GM19372 (cell line): ENCODE results near the gene ZNHIT2.

Experiments used
- ATAC-seq: cut with Tn5 transposase; IDR thresholded peaks from one replicate; pipeline ENCODE4 v1.9.1; 2021; ENCODE audit warnings: mild to moderate bottlenecking, low read depth, moderate library complexity; ENCODE audit not compliant: unreplicated experiment

The ZNHIT2 gene

GRCh38 chr11:65078786-65079342 lies 38.6 kb downstream of the ZNHIT2 start:
- ATAC-seq: no peak

- ATAC-seq: no peak
Observed at GRCh38 chr11:65078151-65078550, 39.4 kb downstream of the ZNHIT2 start.

GRCh38 chr11:65077451-65077850 lies 40.0 kb downstream of the ZNHIT2 start:
- no peak for ATAC-seq

GRCh38 chr11:65072631-65072966 lies 44.9 kb downstream of the ZNHIT2 start:
- no peak for ATAC-seq

GRCh38 chr11:65071907-65072630 lies 45.4 kb downstream of the ZNHIT2 start:
- ATAC-seq: no peak

GRCh38 chr11:65069217-65069616 lies 48.3 kb downstream of the ZNHIT2 start:
- no peak for ATAC-seq

GRCh38 chr11:65067446-65067845 lies 50.1 kb downstream of the ZNHIT2 start:
- no peak for ATAC-seq

GRCh38 chr11:65066805-65067291 lies 50.7 kb downstream of the ZNHIT2 start:
- no peak for ATAC-seq
